T-helper 2 cell treated with Interferon-gamma antibody and Interleukin-4, amounts not matched to agents 100 ng/mL and 5 ng/mL, for 36 hours (primary cell): Measurements from ENCODE around the gene OSTN. TPM values are rescaled to one million over a fixed set of nuclear protein-coding genes. Genes with fewer than 3 reads are reported as not detected.
"Not testable (repeated sequence)": the region's sequence is repeated elsewhere in the genome, so short reads cannot be mapped to it uniquely, and the experiment has no call there.

ENCODE experiments used
- intact Hi-C: fragments of 100-400 bp; cut with micrococcal nuclease; formaldehyde crosslinking; loops from one replicate; pipeline ENCODE4 v1.15.1; 2023
- total RNA-seq: library from RNA; stranded (reverse); gene quantifications from 2 replicates; pipeline ENCODE4 v1.2.3, GENCODE V29; 2022

OSTN gene
- total RNA-seq, 1 donor from 2014 or later, result not detected

DNA sequence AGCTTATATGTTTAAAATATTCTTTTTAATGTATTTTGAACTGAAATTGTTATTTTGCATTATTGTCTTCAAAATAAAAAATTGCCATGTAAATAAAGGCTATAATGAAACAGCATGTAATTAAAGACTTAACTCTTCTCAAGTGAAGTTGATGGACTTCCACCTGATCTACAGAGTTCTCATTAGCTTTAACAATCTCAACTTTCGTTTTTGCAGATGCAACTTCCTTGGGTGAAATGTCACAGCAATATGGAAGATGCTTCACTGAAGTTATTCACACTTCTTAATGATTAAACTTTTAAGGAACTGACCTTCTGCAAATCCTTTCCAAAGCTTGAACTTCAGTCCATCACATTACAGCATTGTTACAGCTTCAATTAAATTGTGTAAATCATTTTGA is 63.6 kb downstream of the OSTN start:
- intact Hi-C loops, result no loop called here

DNA sequence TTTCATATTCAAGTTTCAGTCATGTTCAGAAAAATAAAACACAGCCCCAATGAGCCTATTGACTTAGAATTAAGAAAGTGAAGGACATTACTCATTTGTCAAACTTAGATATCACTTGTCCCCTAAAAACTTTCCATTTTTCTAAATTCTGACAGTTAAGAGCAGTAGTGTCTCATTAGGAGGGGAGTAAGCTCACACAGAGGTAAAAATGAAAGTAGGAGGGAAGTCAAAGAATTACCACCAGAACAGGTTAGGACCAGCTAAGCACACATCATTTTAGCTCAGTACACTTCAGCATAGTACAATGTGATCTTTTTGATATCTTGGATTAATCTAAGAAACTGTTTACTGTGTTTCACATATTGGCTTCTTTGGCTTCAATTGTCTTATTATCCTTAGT is 64.3 kb downstream of the OSTN start:
- intact Hi-C loops, result no loop called here

DNA sequence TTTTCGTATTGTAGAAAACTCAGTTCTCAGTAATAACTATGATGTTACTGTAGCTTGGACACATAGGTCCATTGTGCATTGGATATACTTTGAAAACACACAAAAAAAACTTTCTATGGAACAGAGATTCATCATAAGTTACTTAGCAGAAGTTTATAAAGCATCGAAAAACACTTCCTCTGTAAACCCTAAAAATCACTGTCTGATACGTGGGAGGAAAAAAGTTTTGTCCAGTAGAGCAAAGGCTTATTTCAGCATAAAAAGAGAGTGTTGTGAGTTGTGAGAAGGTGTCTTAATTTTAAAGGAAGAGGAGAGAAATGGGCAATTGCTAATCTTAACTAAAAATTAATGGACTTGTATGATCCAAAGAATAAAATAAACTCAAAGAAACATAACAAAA is 64.8 kb downstream of the OSTN start:
- intact Hi-C loops, result no loop called here

DNA sequence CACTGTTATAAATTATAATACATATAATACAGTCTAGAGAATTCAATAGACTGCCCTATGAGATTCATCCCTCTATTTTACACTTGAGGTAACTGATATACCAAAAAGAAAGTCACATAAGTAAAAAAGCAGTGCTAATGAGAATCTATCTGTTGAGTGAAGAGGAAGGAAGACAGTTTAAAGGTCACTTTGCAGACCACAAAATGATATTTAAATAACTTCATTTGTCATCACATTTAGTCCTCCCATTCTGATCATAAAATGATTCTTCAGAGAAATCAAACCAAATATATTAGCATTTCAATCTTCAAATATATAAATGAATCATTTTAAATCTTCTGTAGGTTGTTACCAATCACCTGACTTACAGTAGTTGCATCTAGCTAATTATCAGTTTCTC is 69.7 kb downstream of the OSTN start:
- intact Hi-C loops, result no loop called here

DNA sequence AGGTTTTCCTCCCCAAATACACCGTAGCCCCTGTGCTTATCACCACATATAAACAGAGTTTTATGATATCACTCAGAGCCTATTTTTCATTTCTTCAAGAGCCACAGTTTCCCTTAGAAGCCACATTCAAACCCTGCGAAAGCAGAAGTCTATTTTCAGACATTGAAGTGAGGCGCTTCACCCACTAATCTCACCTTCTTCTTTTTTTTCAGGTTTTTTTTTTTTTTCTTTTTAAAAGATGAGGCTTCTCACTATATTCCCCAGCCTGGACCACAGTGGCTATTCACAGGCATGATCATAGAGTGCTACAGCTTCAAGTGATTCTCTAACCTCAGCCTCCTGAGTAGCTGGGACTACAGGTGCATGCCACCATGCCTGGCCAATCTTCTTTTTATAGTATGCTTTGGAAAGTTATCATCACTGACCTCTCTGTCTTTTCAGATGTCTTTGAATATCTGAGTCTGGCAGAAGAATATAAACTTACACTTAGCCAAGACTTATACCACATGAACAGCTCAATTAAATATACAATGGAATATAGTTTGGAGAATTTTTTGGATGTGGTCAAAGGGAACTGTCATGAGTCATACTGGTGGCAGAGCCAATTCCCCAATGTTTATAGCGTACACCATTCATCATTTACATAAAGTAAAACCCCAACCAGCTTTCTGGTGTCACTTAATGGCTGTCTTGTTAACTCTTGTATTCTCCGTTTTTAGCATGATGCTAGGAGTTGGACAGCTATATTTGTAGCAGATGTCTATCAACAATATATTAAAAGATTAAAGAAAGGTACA is 70.4 kb downstream of the OSTN start:
- intact Hi-C loops, result no loop called here

DNA sequence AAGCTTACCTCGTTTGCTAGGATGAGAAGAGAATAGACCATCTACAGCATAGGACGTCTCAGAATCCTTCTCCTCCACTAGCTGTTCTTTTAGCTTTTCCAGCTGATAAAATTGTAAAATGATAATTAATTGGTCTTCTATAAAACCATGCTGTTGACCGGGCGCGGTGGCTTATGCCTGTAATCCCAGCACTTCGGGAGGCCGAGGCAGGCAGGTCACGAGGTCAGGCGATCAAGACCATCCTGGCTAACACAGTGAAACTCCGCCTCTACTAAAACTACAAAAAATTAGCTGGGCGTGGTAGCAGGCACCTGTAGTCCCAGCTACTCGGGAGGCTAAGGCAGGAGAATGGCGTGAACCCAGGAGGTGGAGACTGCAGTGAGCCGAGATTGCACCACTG is 76.2 kb downstream of the OSTN start:
- intact Hi-C loops, result not testable (repeated sequence)

DNA sequence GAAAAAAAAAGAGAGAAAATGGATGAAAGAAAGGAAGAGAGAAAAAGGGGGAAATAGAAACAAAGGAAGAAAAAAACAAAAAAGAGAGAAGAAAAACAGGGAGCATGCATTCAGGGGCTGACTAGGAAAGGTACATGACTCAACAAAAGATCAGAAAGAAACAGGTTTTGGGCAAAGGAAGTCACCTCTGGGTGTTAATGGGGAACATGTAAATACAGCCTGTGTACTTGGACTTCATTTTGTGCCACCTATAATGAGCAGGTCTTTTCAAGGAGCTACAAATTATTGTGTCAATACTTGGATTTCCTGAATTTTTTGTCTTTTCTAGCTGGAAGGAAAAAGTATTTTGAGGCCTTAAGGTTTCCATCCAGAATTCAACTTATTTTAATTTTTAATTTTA is 76.7 kb downstream of the OSTN start:
- intact Hi-C loops, result no loop called here

DNA sequence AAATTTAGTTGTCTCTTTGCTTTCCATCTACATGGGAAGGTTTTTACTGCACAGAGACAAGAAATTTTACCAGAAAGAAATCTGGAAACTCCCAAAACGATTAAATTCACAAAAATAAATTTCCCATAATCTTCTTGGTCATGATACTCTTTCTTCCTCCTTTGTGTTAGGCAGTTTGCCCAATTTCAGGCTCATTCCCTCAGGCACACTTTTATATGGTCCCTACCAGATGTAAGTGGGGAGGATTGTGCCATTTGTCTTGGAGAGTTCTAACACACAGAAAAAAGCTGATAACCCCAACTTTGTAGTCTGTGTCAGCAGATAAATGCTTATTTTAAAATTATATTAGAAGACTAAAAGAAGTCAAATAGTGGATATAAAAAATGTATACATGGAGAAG is 81.1 kb downstream of the OSTN start:
- intact Hi-C loops, result no loop called here

DNA sequence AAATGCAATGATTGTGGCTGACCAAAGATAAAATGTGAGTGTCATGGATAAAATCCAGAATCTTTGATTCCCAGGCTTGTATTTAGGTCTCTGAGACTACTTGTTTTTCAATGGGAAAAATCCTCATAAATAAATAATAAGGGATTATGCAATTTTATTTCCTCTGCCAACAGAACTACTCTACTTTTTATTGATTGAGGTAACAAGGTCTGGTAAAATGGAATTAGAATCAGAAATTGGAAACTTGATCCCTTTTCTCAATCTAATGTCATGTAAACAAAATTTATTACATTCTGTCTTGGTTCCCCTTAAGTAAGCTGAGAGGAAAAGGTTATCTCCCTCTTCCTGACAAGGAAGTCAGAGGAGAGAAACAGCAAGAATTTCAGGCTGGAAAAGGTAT is 81.8 kb downstream of the OSTN start:
- intact Hi-C loops, result no loop called here

DNA sequence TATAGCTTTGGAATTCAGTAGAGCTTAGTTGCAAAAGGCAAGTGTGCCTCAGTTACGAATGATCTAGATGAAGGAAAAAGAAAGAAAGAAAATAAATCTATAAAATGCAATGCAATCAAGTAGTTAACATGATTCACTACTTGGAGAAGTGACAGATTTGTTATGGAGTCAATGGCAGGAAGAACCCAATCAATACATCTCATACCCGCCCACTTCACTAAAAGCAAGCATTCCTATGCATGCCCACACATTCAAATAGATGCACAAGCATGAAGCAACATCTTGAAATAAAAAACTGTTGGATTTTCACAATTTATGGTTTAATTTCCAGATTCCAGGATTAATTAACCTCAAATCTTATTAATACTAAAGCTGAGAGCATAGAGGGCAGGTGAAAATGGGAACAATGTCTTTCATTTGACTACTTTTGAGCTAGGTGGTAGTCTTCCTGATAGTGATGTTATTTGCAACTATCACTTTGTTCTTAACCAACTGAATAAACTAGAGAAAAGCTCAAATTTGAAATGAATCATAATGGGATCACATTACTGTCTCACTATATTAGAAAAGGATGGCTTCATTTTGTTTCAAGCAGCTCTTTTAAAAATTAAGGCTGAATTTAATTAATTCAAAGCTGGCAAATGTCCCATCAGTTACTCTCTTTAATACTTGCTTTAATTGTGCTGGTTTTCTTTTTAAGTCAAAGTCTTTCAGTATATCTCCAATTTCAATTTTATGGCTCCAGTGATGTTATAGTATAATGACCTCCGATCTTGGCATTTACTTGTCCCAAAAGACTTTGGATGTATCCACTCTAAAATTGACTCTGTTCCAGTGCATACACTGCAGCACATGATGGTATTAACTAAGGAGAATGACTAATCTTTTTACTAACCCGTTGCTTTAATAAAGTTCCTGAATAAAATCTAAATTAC is 83.5 kb downstream of the OSTN start:
- intact Hi-C loops, result no loop called here

DNA sequence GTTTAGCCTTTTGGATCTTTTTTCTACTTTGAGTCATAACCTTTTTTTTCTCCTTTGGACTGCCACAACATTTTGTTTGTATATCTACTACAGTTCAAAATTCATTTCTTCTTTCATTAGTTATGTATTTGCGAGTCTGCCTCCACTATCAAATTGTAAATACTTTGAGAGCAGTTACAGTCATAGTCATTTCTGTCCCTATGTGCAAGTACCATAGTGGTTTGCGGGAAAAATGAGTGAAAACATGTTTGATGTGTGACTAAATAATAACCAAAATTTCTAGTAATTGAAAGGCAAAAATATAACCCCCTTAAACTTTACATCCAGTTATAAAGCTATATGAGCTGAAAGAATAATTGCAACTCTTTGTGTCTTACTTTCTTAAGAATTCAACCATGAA is 84.4 kb downstream of the OSTN start:
- intact Hi-C loops, result no loop called here

DNA sequence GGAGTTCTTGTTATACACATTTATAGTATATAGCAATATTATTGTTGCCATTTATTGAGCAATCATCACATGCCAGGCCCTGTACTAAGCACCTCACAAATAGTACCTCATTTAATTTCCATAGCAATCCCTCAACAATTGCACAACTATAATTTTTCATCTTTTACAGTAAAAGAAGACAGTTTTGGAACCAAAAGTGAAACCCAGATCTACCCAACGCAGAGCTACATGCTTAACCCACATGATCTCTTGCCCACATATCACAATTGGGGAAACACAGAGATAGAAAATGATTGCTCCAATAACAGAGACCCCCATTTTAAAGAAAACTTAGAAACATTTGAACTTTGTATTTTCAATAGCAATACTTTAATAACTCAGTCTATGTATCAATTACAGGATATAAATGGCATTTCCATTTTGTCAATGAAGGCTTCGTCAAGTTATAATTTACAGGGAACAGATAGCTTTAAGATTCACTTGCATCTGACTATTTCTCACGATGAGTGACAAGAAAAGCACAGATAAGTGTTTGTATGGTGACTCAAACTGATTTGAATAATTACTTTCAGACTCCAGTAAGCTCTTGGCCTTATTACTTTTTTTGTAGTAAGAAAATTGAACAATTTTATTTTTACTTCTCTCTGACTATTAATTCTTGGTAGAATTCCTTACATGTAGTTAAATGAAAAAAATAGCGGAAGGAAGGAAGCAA is 91.4 kb downstream of the OSTN start:
- intact Hi-C loops, result loop anchor here (2.0 kb wide), 1 partner anchor 38 kb away; the partner anchor contains the start of gene CCDC50

DNA sequence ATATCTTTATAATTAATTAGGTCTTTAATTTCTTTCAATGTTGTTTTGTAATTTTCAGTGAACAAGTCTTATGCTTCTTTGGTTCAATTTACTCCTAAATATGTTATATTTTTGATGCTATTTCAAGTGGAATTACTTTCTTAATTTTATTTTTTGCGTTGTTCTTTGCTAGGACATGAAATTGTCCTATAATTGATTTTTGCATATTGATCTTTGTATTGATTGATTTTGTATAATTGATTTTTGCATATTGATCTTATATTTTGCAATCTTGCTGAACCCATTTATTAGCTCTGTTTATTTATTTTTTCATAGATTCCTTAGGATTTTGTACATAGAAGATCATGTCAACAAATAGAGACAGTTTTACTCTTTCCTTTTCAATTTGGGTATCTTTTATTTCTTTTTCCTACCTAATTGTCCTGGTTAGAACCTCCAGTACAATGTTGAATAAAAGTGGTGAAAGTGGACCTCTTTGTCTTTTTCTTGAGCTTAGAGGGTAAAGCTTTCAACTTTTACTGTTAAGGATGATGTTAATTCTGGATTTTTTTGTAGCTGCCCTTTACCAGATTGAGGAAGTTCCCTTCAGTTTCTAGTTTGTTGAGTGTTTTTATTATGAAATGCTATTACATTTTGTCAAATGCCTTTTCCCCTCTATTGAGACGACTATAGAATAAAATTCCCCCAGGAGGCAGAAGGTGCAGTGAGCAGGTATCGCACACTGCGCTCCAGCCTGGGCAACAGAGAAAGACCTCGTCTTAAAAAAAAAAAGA is 93.4 kb downstream of the OSTN start:
- intact Hi-C loops, result no loop called here

DNA sequence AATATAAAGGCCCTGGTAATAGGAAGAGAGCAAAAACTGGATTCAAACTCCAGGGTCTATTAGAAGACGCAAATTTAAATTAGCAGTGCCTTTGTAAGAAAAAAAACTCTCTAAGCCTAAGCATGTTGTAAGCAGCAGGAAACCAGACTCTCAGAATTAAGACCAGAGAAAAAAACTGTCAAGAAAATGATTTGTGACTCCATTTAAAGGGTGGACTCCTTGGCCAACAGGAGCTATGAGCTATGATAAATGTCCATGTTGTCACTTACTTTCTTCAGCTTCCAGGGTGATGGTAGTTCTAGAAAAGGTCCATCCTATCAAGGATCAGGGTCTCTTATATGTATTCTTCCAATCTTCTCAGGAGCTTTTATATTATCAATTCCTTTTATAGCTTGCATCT is 95.2 kb downstream of the OSTN start:
- intact Hi-C loops, result no loop called here

DNA sequence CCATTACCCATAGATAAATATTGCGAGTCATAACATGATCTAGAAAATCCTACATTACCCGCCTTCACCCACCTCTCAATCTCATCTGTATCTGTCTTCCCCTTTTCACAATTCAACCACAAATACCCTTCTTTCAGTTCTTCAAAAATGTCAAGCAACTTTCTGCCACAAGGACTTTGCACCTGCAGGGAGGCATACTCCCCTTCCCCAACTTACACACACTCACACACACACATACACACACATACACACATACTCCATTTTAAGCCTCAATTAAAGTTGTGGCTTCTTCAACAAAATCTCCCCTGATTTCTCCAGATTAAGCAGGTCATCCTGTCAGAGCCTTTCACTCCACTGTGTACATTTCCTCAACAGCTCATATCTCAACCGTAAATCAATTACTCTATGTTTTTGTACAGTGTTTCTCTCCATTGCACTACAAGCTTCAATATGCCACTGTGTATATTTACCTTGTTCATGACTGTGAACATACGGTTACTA is 97.0 kb downstream of the OSTN start:
- intact Hi-C loops, result no loop called here

DNA sequence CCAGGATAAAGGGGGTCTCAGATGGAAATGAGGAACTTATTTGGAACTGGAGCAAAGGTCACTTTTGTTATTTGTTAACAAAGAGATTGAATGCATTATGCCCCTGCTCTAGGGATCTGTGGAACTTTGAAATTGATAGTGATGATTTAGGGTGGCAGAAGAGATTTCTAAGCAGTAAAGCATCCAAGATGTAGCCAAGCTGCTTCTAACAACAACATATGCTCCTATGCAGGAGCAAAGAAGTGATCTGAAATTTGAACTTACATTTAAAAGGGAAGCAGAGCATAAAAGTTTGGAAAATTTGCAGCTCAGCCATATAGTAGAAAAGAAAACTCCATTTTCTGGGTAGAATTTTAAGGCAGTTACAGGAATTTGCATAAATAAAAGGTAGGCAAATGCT is 99.8 kb downstream of the OSTN start:
- intact Hi-C loops, result no loop called here

DNA sequence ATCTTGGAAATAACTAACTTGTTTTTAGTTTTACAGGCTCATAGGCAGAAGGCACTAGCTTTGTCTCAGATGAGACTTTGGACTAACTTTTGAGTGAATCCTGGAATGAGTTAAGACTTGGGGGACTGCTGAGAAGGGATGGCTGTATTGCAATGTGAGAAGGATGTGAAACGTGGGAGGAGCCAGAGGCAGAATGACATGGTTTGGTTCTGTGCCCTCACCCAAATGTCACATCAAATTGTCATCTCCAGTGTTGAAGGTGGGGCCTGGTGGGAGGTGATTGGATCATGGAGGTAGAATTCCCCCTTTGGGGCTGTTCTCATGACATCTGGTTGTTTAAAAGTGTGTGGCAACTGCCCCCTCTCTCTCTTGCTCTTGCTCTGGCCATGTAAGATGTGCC is 101.4 kb downstream of the OSTN start:
- intact Hi-C loops, result no loop called here

DNA sequence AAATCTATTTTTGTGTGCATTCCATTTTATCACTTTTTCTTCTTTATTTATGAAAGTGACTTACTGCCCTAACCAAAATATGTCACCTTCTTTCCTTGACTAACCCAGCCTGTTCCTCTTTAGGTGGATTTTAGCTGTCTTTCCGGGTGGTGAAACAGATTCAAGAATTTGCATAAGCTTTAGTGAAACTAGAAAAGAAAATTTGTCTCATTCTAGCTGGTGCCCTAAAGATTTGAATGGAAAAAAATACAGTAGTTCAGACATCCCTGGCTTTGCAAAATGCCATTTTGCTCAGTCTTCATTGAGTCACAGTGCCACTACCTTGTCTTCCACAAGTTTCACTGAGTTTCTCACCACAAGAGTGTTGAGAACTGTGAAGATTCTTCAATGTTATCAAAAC is 102.0 kb downstream of the OSTN start:
- intact Hi-C loops, result no loop called here

DNA sequence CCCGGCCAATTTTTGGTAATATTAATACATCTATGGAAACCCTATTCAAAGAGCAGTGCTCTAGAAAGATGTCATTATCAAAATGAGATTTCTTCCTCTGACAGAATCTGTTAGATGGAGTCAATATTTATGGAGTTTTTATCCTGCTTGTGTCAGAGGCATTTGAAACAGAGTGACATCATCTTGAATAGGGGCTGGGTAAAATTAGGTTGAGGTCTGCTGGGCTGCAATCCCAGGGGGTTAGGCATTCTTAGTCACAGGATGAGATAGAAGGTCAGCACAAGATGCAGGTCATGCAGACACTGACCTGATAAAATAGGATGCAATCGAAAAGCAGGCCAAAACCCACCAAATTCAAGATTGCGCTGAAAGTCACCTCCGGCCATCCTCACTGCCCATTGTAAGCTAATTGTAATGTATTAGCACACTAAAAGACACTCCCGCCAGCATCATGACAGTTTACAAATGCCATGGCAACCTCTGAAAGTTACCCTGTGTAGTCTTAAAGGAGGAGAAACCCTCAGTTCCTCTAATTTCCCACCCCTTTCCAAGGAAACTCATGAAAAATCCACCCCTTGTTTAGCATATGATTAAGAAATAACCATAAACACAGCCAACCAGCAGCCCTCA is 102.9 kb downstream of the OSTN start:
- intact Hi-C loops, result no loop called here

DNA sequence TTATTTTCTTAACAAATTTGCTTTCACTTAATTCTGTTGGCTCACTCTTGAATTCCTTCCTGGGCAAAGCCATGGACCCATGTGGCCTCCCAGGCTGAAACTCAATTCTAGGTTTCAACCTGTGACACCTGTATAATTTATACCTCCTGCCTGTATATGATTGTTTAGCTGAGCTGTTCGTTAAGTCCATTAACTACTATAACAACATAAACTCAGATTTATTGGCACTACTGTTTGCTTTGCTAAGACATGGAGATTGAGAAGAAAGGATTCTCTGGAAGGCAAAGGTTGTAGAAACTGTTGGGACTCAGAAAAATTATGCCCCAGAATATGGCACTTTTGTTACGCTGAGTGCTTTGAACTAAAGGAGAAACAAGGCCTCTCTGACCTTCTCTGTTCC is 103.4 kb downstream of the OSTN start:
- intact Hi-C loops, result no loop called here
